Activated CD4-positive, alpha-beta memory T cell treated with anti-CD3 and anti-CD28 coated beads, Interleukin-2, amount 10 ng/mL, durations not matched to agents 7 days and 5 days (primary cell): ENCODE results near the gene TOMM7. TPM values are rescaled to one million over a fixed set of nuclear protein-coding genes. Genes with fewer than 3 reads are reported as not detected.
"Not testable (repeated sequence)": the region's sequence is repeated elsewhere in the genome, so short reads cannot be mapped to it uniquely, and the experiment has no call there.

Source experiments
- CTCF ChIA-PET: fragments of 350-600 bp; sonication (Branson Sonifier 250); formaldehyde crosslinking; loops from one replicate; lab custom pipeline; 2021; ENCODE audit warnings: antibody characterized with exemption, inconsistent platforms; lab: Charles Lee
- POLR2A ChIA-PET: fragments of 350-600 bp; sonication (Branson Sonifier 250); formaldehyde crosslinking; loops from one replicate; lab custom pipeline; 2021; ENCODE audit warnings: antibody characterized with exemption; lab: Charles Lee
- DNase-seq: peaks from one replicate; pipeline ENCODE4 v3.0.0-alpha.2; 2020
- H3K27ac Mint-ChIP-seq: one replicate; pipeline ENCODE4 v1.8.0; 2021; ENCODE audit warnings: mild to moderate bottlenecking, mixed read lengths
- H3K27me3 Mint-ChIP-seq: one replicate; pipeline ENCODE4 v1.8.0; 2021; ENCODE audit warnings: mixed read lengths
- H3K36me3 Mint-ChIP-seq: one replicate; pipeline ENCODE4 v1.8.0; 2021; ENCODE audit warnings: low read depth, mixed read lengths
- H3K4me1 Mint-ChIP-seq: one replicate; pipeline ENCODE4 v1.8.0; 2021; ENCODE audit warnings: mixed read lengths
- H3K4me3 Mint-ChIP-seq: one replicate; pipeline ENCODE4 v1.8.0; 2021; ENCODE audit warnings: mild to moderate bottlenecking, mixed read lengths
- H3K9me3 Mint-ChIP-seq: one replicate; pipeline ENCODE4 v1.8.0; 2021; ENCODE audit warnings: mixed read lengths
- total RNA-seq, 2 experiments: library from RNA; stranded (reverse); gene quantifications; one replicate each; pipeline ENCODE4 v1.2.3, GENCODE V29; 2021

The TOMM7 gene
- total RNA-seq, 2 experiments from 2014 or later: 279 to 280 TPM

- POLR2A ChIA-PET: no interaction called here
- Mint-ChIP-seq H3K36me3 (no peaks in the 10 kb centered on the region), H3K4me3 (no peak overlapping the region), H3K4me1 (no peaks in the 10 kb centered on the region), H3K9me3 (no peaks in the 10 kb centered on the region), H3K27me3 (peaks cover 9% of the 10 kb centered on the region), H3K27ac (no peak overlapping the region)
- CTCF ChIA-PET: interaction anchor here (0.6 to 6.5 kb wide), 4 partner anchors 91 to 269 kb away, joined by 3 to 118 read pairs (median 4); no protein-coding TSS in a partner anchor
- DNase-seq: no peak
Observed at GRCh38 chr7:22786290-22786932, 36.2 kb downstream of the TOMM7 start.

GRCh38 chr7:22784346-22784745 is 38.3 kb downstream of the TOMM7 start:
- H3K4me3 Mint-ChIP-seq: no peak overlapping the region
- no peaks in the 10 kb centered on the region for H3K4me1 Mint-ChIP-seq
- CTCF ChIA-PET: interaction anchor here (0.8 to 6.5 kb wide), 6 partner anchors 26 to 272 kb away, joined by 3 to 118 read pairs (median 8); partner anchors contain the start of gene IL6
- no peak overlapping the region for H3K27ac Mint-ChIP-seq
- no peaks in the 10 kb centered on the region for H3K36me3 Mint-ChIP-seq
- no peaks in the 10 kb centered on the region for H3K9me3 Mint-ChIP-seq
- POLR2A ChIA-PET: no interaction called here
- no peak for DNase-seq
- peaks cover 13% of the 10 kb centered on the region for H3K27me3 Mint-ChIP-seq

- H3K27me3 Mint-ChIP-seq: peaks cover 13% of the 10 kb centered on the region
- DNase-seq: no peak
- no peak overlapping the region for H3K4me3 Mint-ChIP-seq
- no peak overlapping the region for H3K27ac Mint-ChIP-seq
- H3K9me3 Mint-ChIP-seq: no peaks in the 10 kb centered on the region
- H3K36me3 Mint-ChIP-seq: no peaks in the 10 kb centered on the region
- ChIA-PET CTCF (interaction anchor here (1.2 to 6.5 kb wide), 6 partner anchors 32 to 273 kb away, joined by 3 to 118 read pairs (median 8); partner anchors contain the start of gene IL6), POLR2A (no interaction called here)
- no peaks in the 10 kb centered on the region for H3K4me1 Mint-ChIP-seq
Observed at GRCh38 chr7:22783421-22783820, 39.2 kb downstream of the TOMM7 start.

- H3K4me3 Mint-ChIP-seq: no peak overlapping the region
- H3K4me1 Mint-ChIP-seq: no peaks in the 10 kb centered on the region
- H3K9me3 Mint-ChIP-seq: no peaks in the 10 kb centered on the region
- ChIA-PET POLR2A (interaction anchor here (0.6 kb wide), 1 partner anchor 222 kb away, joined by 3 read pairs; no protein-coding TSS in a partner anchor), CTCF (interaction anchor here (0.6 to 6.5 kb wide), 26 partner anchors 8 to 274 kb away, joined by 3 to 118 read pairs (median 4); partner anchors contain the start of gene IL6)
- H3K36me3 Mint-ChIP-seq: no peaks in the 10 kb centered on the region
- H3K27me3 Mint-ChIP-seq: peaks cover 13% of the 10 kb centered on the region
- DNase-seq: peak; percentile 78
- no peak overlapping the region for H3K27ac Mint-ChIP-seq
Observed at GRCh38 chr7:22782616-22783232, 39.9 kb downstream of the TOMM7 start.

GRCh38 chr7:22781230-22781711 is 41.4 kb downstream of the TOMM7 start:
- Mint-ChIP-seq H3K27ac (no peak overlapping the region), H3K4me1 (no peaks in the 10 kb centered on the region), H3K4me3 (no peak overlapping the region), H3K9me3 (no peaks in the 10 kb centered on the region), H3K36me3 (no peaks in the 10 kb centered on the region), H3K27me3 (peaks cover 17% of the 10 kb centered on the region)
- ChIA-PET CTCF (interaction anchor here (1.2 to 6.5 kb wide), 7 partner anchors 14 to 233 kb away, joined by 3 to 118 read pairs (median 5); partner anchors contain the start of gene IL6), POLR2A (no interaction called here)
- no peak for DNase-seq

GRCh38 chr7:22779730-22780323 is 42.8 kb downstream of the TOMM7 start:
- H3K4me3 Mint-ChIP-seq, H3K9me3 Mint-ChIP-seq, DNase-seq, H3K36me3 Mint-ChIP-seq, H3K27ac Mint-ChIP-seq, POLR2A ChIA-PET, H3K4me1 Mint-ChIP-seq: not testable (repeated sequence)
- peaks cover 21% of the 10 kb centered on the region for H3K27me3 Mint-ChIP-seq
- CTCF ChIA-PET: interaction anchor here (1.5 to 6.5 kb wide), 3 partner anchors 218 to 280 kb away, joined by 4 to 118 read pairs (median 14); partner anchors contain the start of gene STEAP1B

GRCh38 chr7:22776964-22777363 is 45.7 kb downstream of the TOMM7 start:
- no peaks in the 10 kb centered on the region for H3K36me3 Mint-ChIP-seq

GRCh38 chr7:22772885-22773284 is 49.8 kb downstream of the TOMM7 start:
- H3K27ac Mint-ChIP-seq: no peak overlapping the region
- H3K36me3 Mint-ChIP-seq: no peaks in the 10 kb centered on the region
- H3K27me3 Mint-ChIP-seq: peaks cover 41% of the 10 kb centered on the region
- no peak for DNase-seq
- H3K9me3 Mint-ChIP-seq: no peaks in the 10 kb centered on the region
- H3K4me3 Mint-ChIP-seq: no peak overlapping the region
- ChIA-PET POLR2A (interaction anchor here (0.6 kb wide), 1 partner anchor 180 kb away, joined by 3 read pairs; no protein-coding TSS in a partner anchor), CTCF (interaction anchor here (1.4 to 1.5 kb wide), 2 partner anchors 10 to 44 kb away, joined by 5 to 6 read pairs; no protein-coding TSS in a partner anchor)
- no peaks in the 10 kb centered on the region for H3K4me1 Mint-ChIP-seq

More at GRCh38 chr7:22776964-22777363, 45.7 kb downstream of the TOMM7 start:
- no peak overlapping the region for H3K4me3 Mint-ChIP-seq
- H3K9me3 Mint-ChIP-seq: no peaks in the 10 kb centered on the region
- DNase-seq: no peak
- H3K27me3 Mint-ChIP-seq: peaks cover 28% of the 10 kb centered on the region
- H3K27ac Mint-ChIP-seq: no peak overlapping the region
- H3K4me1 Mint-ChIP-seq: no peaks in the 10 kb centered on the region
- ChIA-PET POLR2A (no interaction called here), CTCF (interaction anchor here (0.5 kb wide), 1 partner anchor 122 kb away, joined by 3 read pairs; no protein-coding TSS in a partner anchor)

GRCh38 chr7:22771872-22772228 is 50.8 kb downstream of the TOMM7 start:
- Mint-ChIP-seq H3K9me3 (no peaks in the 10 kb centered on the region), H3K27ac (no peak overlapping the region), H3K4me3 (no peak overlapping the region), H3K27me3 (peaks cover 47% of the 10 kb centered on the region), H3K36me3 (no peaks in the 10 kb centered on the region), H3K4me1 (no peaks in the 10 kb centered on the region)
- POLR2A ChIA-PET: no interaction called here
- DNase-seq: no peak
- CTCF ChIA-PET: interaction anchor here (1.5 kb wide), 1 partner anchor 43 kb away, joined by 5 read pairs; no protein-coding TSS in a partner anchor

- Mint-ChIP-seq H3K27ac (no peak overlapping the region), H3K27me3 (peaks cover 50% of the 10 kb centered on the region), H3K9me3 (no peaks in the 10 kb centered on the region), H3K4me1 (no peaks in the 10 kb centered on the region), H3K4me3 (no peak overlapping the region), H3K36me3 (no peaks in the 10 kb centered on the region)
- DNase-seq: no peak
- CTCF ChIA-PET: no interaction called here
- POLR2A ChIA-PET: no interaction called here
Observed at GRCh38 chr7:22771194-22771871, 51.3 kb downstream of the TOMM7 start.

- Mint-ChIP-seq H3K9me3 (no peaks in the 10 kb centered on the region), H3K4me1 (no peaks in the 10 kb centered on the region), H3K27ac (no peak overlapping the region), H3K4me3 (no peak overlapping the region), H3K36me3 (no peaks in the 10 kb centered on the region), H3K27me3 (peaks cover 62% of the 10 kb centered on the region)
- no peak for DNase-seq
- ChIA-PET CTCF (no interaction called here), POLR2A (no interaction called here)
Observed at GRCh38 chr7:22765609-22766008, 57.0 kb downstream of the TOMM7 start.
